Endothelial cell of umbilical vein (primary cell): ENCODE results near the gene C11orf58. TPM values are rescaled to one million over a fixed set of nuclear protein-coding genes. Genes with fewer than 3 reads are reported as not detected.

Source experiments
- BruUV-seq: library from RNA; stranded (reverse); fragments of 400-500 nt; replicated peaks from 2 replicates; lab custom pipeline; 2021; lab: Mats Ljungman, UMichigan
- CTCF ChIA-PET: fragments of 300-600, 350-600 bp; sonication (Branson Sonifier 250); formaldehyde crosslinking; loops from one replicate; lab custom pipeline; 2021; ENCODE audit warnings: antibody characterized with exemption, inconsistent platforms; lab: Charles Lee
- POLR2A ChIA-PET: fragments of 300-600, 350-600 bp; sonication (Branson Sonifier 250); formaldehyde crosslinking; loops from one replicate; lab custom pipeline; 2021; ENCODE audit warnings: antibody characterized with exemption, inconsistent platforms; lab: Charles Lee
- DNase-seq: peaks from one replicate; pipeline ENCODE4 v3.0.0-alpha.2; 2011; ENCODE audit warnings: low read depth, low spot score
- FAIRE-seq: peaks from 2 replicates; lab custom pipeline; 2011; peaks lifted over from hg19 to GRCh38; lab: Jason Lieb, UNC
- H2AFZ ChIP-seq: 2 replicates; pipeline ENCODE4 v1.6.0; 2012; ENCODE audit warnings: low read depth, low read length, control low read depth, inconsistent platforms
- H3K27ac ChIP-seq: 2 replicates; pipeline ENCODE4 v1.5.1; 2011; ENCODE audit warnings: low read depth, mild to moderate bottlenecking, control low read depth, low read length, moderate library complexity; ENCODE audit not compliant: insufficient read depth
- H3K27me3 ChIP-seq, 2 experiments: 2 replicates each; pipeline versions ENCODE4 v1.6.0 to v1.6.1; 2011; ENCODE audit warnings: low read length in 2 of 2, mixed read lengths in 1 of 2; ENCODE audit not compliant: control insufficient read depth in 2 of 2, insufficient read depth in 2 of 2
- H3K36me3 ChIP-seq, 2 experiments: 2 replicates in 1 of 2; 3 replicates in 1 of 2; pipeline ENCODE4 v1.5.1; 2011; ENCODE audit warnings: low read length in 2 of 2, mild to moderate bottlenecking in 1 of 2, moderate library complexity in 1 of 2; ENCODE audit not compliant: control insufficient read depth in 2 of 2, insufficient read depth in 2 of 2; ENCODE audit errors: extremely low read depth in 1 of 2
- H3K4me1 ChIP-seq: 3 replicates; pipeline ENCODE4 v1.5.1; 2011; ENCODE audit warnings: mild to moderate bottlenecking, low read length; ENCODE audit not compliant: control insufficient read depth, insufficient read depth; ENCODE audit errors: extremely low read depth
- H3K4me2 ChIP-seq: 2 replicates; pipeline ENCODE4 v1.6.1; 2011; ENCODE audit warnings: low read length, control low read depth, mixed read lengths; ENCODE audit not compliant: insufficient read depth
- H3K4me3 ChIP-seq, 3 experiments: fragments of 200-600 bp in 1 of 3; sonication (generic), shearing (Covaris generic) in 1 of 3; replicated peaks in 1 of 3; 2 replicates each; pipeline ENCODE4 v1.5.1; 2011 to 2016; ENCODE audit warnings: control low read depth in 3 of 3, low read length in 3 of 3, mild to moderate bottlenecking in 2 of 3, inconsistent platforms in 1 of 3, low read depth in 1 of 3, moderate library complexity in 1 of 3; ENCODE audit not compliant: insufficient read depth in 1 of 3
- H3K79me2 ChIP-seq: 2 replicates; pipeline ENCODE4 v1.6.0; 2012; ENCODE audit warnings: low read length, inconsistent platforms; ENCODE audit not compliant: control insufficient read depth, insufficient read depth
- H3K9ac ChIP-seq: replicated peaks from 2 replicates; pipeline ENCODE3; 2011; ENCODE audit warnings: low read length, control low read depth; ENCODE audit not compliant: insufficient read depth; ENCODE audit errors: extremely low read depth
- H3K9me1 ChIP-seq: replicated peaks from 3 replicates; pipeline ENCODE4 v1.6.0; 2011; ENCODE audit warnings: mild to moderate bottlenecking, low read length; ENCODE audit not compliant: control insufficient read depth, insufficient read depth; ENCODE audit errors: extremely low read depth
- H3K9me3 ChIP-seq: replicated peaks from 2 replicates; pipeline ENCODE4 v1.5.1; 2012; ENCODE audit warnings: low read length, inconsistent platforms; ENCODE audit not compliant: control insufficient read depth, insufficient read depth
- H4K20me1 ChIP-seq: replicated peaks from 2 replicates; pipeline ENCODE3; 2011; ENCODE audit warnings: mild to moderate bottlenecking, low read length; ENCODE audit not compliant: control insufficient read depth, insufficient read depth; ENCODE audit errors: extremely low read depth
- CTCF ChIP-seq, 2 donors: IDR thresholded peaks; 1 replicate in 1 of 2; 2 replicates in 1 of 2; pipeline ENCODE4 v1.5.1; 2011; ENCODE audit warnings: low read length in 2 of 2, mild to moderate bottlenecking in 2 of 2, moderate library complexity in 2 of 2, control low read depth in 1 of 2, inconsistent platforms in 1 of 2, low read depth in 1 of 2; ENCODE audit not compliant: insufficient read depth in 1 of 2; ENCODE audit errors: extremely low read depth in 1 of 2
- EZH2 ChIP-seq: IDR thresholded peaks from 2 replicates; pipeline ENCODE4 v1.6.1; 2012; ENCODE audit warnings: borderline replicate concordance, low read depth, mild to moderate bottlenecking, moderate library complexity, low read length, inconsistent platforms; ENCODE audit not compliant: severe bottlenecking
- FOS ChIP-seq: IDR thresholded peaks from 2 replicates; pipeline ENCODE4 v1.6.1; 2011; ENCODE audit warnings: mild to moderate bottlenecking, low read length, moderate library complexity, borderline replicate concordance; ENCODE audit not compliant: insufficient read depth
- GATA2 ChIP-seq: IDR thresholded peaks from 2 replicates; pipeline ENCODE4 v1.7.0; 2011; ENCODE audit warnings: low read depth, mild to moderate bottlenecking, moderate library complexity, mixed read lengths, low read length; ENCODE audit not compliant: insufficient read length, insufficient read depth
- JUN ChIP-seq: IDR thresholded peaks from 2 replicates; pipeline ENCODE4 v1.6.1; 2011; ENCODE audit warnings: borderline replicate concordance, low read depth; ENCODE audit not compliant: insufficient read length, insufficient read depth
- MAX ChIP-seq: IDR thresholded peaks from 2 replicates; pipeline ENCODE4 v1.6.1; 2011; ENCODE audit not compliant: insufficient read depth, insufficient read length
- MYC ChIP-seq: IDR thresholded peaks from one replicate; pipeline ENCODE4 v1.6.1; 2011; ENCODE audit warnings: mild to moderate bottlenecking, low read depth, low read length
- POLR2A ChIP-seq: IDR thresholded peaks from 2 replicates; pipeline ENCODE4 v1.6.1; 2012; ENCODE audit warnings: low read depth, mild to moderate bottlenecking, control low read depth, low read length
- POLR2AphosphoS5 ChIP-seq: IDR thresholded peaks from 2 replicates; pipeline ENCODE4 v1.6.1; 2012; ENCODE audit warnings: low read depth, mild to moderate bottlenecking, control low read depth, low read length, moderate library complexity; ENCODE audit not compliant: insufficient read depth
- dilution Hi-C: fragments of 300-500 bp; cut with MboI; formaldehyde crosslinking; loops from one replicate; pipeline ENCODE4 v1.15.0; 2019; ENCODE audit warnings: low sequenced_read_pairs; ENCODE audit not compliant: extremely low pct_ligation_motif_present
- intact Hi-C: fragments of 100-400 bp; cut with micrococcal nuclease; formaldehyde crosslinking; loops from one replicate; pipeline ENCODE4 v1.10.0; 2022
- polyA plus RNA-seq, 4 experiments: library from polyadenylated mRNA; depleted of rRNA in 3 of 4; stranded (reverse) in 3 of 4; unstranded in 1 of 4; fragments of >200 nt; gene quantifications; 2 replicates each; pipeline versions ENCODE4 v1.2.1 to v1.2.3, GENCODE V29; 2011 to 2012; ENCODE audit warnings: missing spikeins in 1 of 4
- total RNA-seq: library from RNA; stranded (reverse); gene quantifications from 2 replicates; pipeline ENCODE4 v1.2.3, GENCODE V29; 2021

C11orf58 gene
- total and polyA plus RNA-seq, 2 donors (not counting 3 experiments of a cell fraction or from before 2014, with no cell fraction given) = 88.4 to 150 TPM

GRCh38 chr11:16777613-16777975 lies 39.1 kb downstream of the C11orf58 start:
- Histone ChIP-seq H3K9ac (no peak overlapping the region), H3K79me2 (no peaks in the 10 kb centered on the region), H3K9me3 (no peaks in the 10 kb centered on the region), H3K36me3 (no peaks in the 10 kb centered on the region), H3K4me2 (no peak overlapping the region), H3K27ac (no peak overlapping the region), H3K4me3 (no peak overlapping the region), H4K20me1 (no peaks in the 10 kb centered on the region), H3K9me1 (no peaks in the 10 kb centered on the region), H3K4me1 (no peaks in the 10 kb centered on the region), H3K27me3 (peaks cover 0 to 5% of the 10 kb centered on the region in 2 experiments), H2AFZ (no peak overlapping the region)
- ChIA-PET CTCF (interaction anchor here (1.6 kb wide), 1 partner anchor 8 kb away, joined by 4 read pairs; no protein-coding TSS in a partner anchor), POLR2A (no interaction called here)
- intact Hi-C loops (no loop called here), dilution Hi-C loops (no loop called here)
- FAIRE-seq = no peak
- TF ChIP-seq POLR2A (no peak), MYC (no peak), GATA2 (no peak), JUN (no peak), CTCF (IDR thresholded peaks at IDR 0.05; ENCODE audit: extremely low read depth in 1 of 2, insufficient read depth in 1 of 2, low read depth in 1 of 2, low read length in 2 of 2) (no peak)
- no TSS peak for BruUV-seq
- no peak for DNase-seq

GRCh38 chr11:16778286-16778685 lies 39.8 kb downstream of the C11orf58 start:
- Histone ChIP-seq H3K9me1 (no peaks in the 10 kb centered on the region), H4K20me1 (no peaks in the 10 kb centered on the region), H3K4me2 (no peak overlapping the region), H3K27ac (no peak overlapping the region), H3K79me2 (no peaks in the 10 kb centered on the region), H3K4me1 (no peaks in the 10 kb centered on the region), H3K4me3 (no peak overlapping the region), H3K36me3 (no peaks in the 10 kb centered on the region), H3K9ac (no peak overlapping the region), H2AFZ (no peak overlapping the region), H3K27me3 (peaks cover 0 to 5% of the 10 kb centered on the region in 2 experiments), H3K9me3 (no peaks in the 10 kb centered on the region)
- POLR2A ChIA-PET = no interaction called here
- FAIRE-seq (no peak), DNase-seq (no peak)
- intact Hi-C loops = no loop called here
- CTCF ChIA-PET = no interaction called here
- no peak for TF ChIP-seq JUN
- no peak for TF ChIP-seq POLR2A
- no peak for TF ChIP-seq POLR2AphosphoS5
- no peak for TF ChIP-seq GATA2
- no peak for TF ChIP-seq MAX
- no peak for TF ChIP-seq EZH2
- TF ChIP-seq MYC = no peak
- TF ChIP-seq FOS = no peak
- TF ChIP-seq CTCF (IDR thresholded peaks at IDR 0.05; ENCODE audit: extremely low read depth in 1 of 2, insufficient read depth in 1 of 2, low read depth in 1 of 2, low read length in 2 of 2) = no peak
- dilution Hi-C loops = no loop called here
- no TSS peak for BruUV-seq
